C4-2B (cell line): Measurements from ENCODE around the gene ANKEF1.

Source experiments
- ZFX ChIP-seq: fragments of 450-650 bp; IDR thresholded peaks from 2 replicates; pipeline ENCODE4 v1.6.1; 2017
- TF ChIP-seq, protein P1 (sequence below): fragments of 450-650 bp; conservative IDR thresholded peaks from 2 replicates; pipeline ENCODE4 v1.5.1; 2017; ENCODE audit warnings: mild to moderate bottlenecking

DNA sequence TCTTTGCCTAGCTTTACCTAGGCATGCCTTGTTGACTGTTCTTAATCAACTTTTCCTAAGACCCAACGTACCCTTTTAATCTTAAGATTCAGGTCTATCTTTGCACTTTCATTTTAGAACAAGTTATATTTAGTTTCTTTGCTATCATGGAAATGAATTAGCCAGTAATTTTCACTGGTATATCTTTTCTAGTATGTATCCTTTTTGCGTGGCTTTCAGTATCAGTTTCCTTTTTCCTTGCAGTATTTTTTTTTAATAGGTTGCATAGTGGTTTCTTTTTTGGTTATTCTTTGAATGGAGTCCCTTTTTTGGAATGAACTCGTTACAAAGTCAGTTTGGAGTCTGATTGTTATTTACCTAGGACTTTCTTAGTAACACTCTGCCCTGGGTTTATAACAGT, 7.3 kb downstream of the ANKEF1 start:
- TF ChIP-seq, protein P1, sequence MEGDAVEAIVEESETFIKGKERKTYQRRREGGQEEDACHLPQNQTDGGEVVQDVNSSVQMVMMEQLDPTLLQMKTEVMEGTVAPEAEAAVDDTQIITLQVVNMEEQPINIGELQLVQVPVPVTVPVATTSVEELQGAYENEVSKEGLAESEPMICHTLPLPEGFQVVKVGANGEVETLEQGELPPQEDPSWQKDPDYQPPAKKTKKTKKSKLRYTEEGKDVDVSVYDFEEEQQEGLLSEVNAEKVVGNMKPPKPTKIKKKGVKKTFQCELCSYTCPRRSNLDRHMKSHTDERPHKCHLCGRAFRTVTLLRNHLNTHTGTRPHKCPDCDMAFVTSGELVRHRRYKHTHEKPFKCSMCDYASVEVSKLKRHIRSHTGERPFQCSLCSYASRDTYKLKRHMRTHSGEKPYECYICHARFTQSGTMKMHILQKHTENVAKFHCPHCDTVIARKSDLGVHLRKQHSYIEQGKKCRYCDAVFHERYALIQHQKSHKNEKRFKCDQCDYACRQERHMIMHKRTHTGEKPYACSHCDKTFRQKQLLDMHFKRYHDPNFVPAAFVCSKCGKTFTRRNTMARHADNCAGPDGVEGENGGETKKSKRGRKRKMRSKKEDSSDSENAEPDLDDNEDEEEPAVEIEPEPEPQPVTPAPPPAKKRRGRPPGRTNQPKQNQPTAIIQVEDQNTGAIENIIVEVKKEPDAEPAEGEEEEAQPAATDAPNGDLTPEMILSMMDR: no peak
- TF ChIP-seq ZFX: no peak
